Measurements from ENCODE around the gene SYNPR. TPM values are rescaled to one million over a fixed set of nuclear protein-coding genes. Genes with fewer than 3 reads are reported as not detected.

SYNPR gene
- total and polyA plus RNA-seq, 12 donors = 0.01 to 0.71 (median 0.43) TPM; not detected in 7

DNA sequence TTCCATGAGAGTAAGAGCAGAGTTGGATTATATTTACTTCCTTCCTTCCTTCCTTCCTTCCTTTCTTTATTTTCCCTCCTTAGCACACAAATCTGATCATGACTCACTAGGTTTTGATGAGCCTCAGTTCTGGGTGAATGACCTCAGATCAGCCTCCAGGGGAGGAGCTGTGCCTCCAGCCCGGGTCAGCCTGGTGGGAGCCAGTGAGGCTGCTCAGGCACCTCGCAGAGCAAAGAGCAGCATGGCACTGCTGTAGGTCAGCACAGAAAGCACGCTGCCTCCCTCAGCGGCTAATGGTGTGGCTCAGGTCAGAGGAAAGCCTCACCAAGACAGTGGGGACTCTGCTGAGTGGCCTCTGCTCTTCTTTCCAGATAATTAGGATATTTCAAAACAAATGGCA lies 108.5 kb downstream of the SYNPR start:
- Histone ChIP-seq H3K9me3 (no peaks in the 10 kb centered on the region), H3K27ac (no peak overlapping the region), H3K36me3 (no peaks in the 10 kb centered on the region), H3K4me3 (no peak overlapping the region), H3K4me1 (no peaks in the 10 kb centered on the region), H3K27me3 (peaks cover 0 to 4% (median 0%) of the 10 kb centered on the region in 7 donors)
- 56 to 67% methylated on average over 4 of the region's 4 CpGs for WGBS, 2 donors
- no peak for ATAC-seq
- TF ChIP-seq, protein P1, sequence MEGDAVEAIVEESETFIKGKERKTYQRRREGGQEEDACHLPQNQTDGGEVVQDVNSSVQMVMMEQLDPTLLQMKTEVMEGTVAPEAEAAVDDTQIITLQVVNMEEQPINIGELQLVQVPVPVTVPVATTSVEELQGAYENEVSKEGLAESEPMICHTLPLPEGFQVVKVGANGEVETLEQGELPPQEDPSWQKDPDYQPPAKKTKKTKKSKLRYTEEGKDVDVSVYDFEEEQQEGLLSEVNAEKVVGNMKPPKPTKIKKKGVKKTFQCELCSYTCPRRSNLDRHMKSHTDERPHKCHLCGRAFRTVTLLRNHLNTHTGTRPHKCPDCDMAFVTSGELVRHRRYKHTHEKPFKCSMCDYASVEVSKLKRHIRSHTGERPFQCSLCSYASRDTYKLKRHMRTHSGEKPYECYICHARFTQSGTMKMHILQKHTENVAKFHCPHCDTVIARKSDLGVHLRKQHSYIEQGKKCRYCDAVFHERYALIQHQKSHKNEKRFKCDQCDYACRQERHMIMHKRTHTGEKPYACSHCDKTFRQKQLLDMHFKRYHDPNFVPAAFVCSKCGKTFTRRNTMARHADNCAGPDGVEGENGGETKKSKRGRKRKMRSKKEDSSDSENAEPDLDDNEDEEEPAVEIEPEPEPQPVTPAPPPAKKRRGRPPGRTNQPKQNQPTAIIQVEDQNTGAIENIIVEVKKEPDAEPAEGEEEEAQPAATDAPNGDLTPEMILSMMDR (IDR thresholded peaks at IDR 0.05) = no peak
- no peak for DNase-seq
- intact Hi-C loops (cut with DNase I) = no loop called here

DNA sequence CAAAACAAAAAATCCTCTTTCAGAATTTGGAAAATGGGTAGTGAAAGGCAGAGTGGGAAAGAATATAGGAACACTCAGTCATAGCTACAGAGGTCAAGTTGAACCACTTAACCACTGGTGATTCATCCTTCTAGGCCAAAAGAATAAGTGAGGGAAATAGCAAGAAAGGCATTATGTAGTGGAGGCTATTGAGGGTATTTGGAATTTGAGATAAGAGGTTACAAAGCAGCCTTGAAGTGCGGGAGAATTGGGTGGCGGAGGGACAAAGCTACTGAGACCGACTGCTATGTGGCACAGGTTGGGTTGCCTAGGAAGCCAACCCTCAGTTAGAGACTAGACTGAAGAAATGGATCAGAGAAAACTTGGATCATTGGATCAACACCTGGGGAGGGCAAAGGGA lies 109.5 kb downstream of the SYNPR start:
- ATAC-seq (no peak), DNase-seq (no peak)
- TF ChIP-seq, protein P1 (IDR thresholded peaks at IDR 0.05) = no peak
- WGBS, 2 donors = 77 to 81% methylated on average over 3 of the region's 3 CpGs
- H3K27ac ChIP-seq = no peak overlapping the region
- no peaks in the 10 kb centered on the region for H3K36me3 ChIP-seq
- peaks cover 0 to 4% (median 0%) of the 10 kb centered on the region in 7 donors for H3K27me3 ChIP-seq
- H3K9me3 ChIP-seq = no peaks in the 10 kb centered on the region
- H3K4me3 ChIP-seq = no peak overlapping the region
- intact Hi-C loops (cut with DNase I) = no loop called here
- H3K4me1 ChIP-seq = no peaks in the 10 kb centered on the region

DNA sequence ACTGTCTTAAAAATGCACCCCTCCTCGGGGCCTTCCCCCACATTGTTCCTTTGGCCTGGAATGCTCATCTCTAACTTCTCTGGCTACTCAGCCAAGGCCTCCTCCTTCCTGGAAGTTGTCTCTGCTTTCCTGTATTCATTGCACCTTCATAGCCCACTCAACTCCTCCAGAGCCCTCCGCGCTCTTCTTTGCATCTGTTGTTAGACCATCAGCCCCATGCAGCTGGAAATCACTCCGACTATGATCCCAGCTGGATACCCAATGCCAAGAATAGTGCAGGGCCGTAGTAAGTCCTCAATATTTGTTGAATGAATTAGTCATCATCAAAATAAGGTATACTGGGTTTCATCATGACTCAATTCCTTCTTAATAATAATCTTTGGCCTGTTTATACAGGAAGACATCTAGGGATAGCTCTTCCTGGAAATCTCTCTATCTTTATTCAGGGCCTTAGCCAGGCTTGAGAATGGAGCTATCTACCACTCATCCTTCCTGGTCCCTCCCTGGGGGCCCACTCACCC lies 112.7 kb downstream of the SYNPR start:
- Histone ChIP-seq H3K36me3 (no peaks in the 10 kb centered on the region), H3K9me3 (no peaks in the 10 kb centered on the region), H3K4me1 (no peaks in the 10 kb centered on the region), H3K27ac (no peak overlapping the region), H3K27me3 (peaks cover 0 to 11% (median 0%) of the 10 kb centered on the region in 7 donors), H3K4me3 (no peak overlapping the region)
- intact Hi-C loops (cut with DNase I) = no loop called here
- TF ChIP-seq, protein P1 (IDR thresholded peaks at IDR 0.05) = no peak
- DNase-seq (no peak), ATAC-seq (no peak)
- WGBS, 2 donors = 65 to 67% methylated on average over 5 of the region's 5 CpGs

DNA sequence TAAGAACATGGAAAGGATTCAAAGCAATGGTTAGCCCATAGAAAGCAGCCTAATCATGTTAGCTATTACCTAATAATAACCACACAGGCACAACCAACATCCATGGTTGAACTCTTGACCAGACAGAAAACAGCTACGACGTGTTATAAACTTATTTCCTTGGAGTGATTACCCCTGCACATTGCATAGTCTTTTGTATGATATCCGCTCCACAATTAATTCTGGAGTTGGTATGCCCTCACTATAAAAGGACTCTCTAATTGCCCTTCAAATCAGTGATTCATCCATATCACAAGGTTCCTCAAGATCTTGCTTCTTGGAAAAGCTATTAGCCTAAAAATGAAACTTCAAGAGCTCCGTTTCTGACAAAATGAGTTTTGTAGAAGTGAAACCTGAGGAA lies 117.9 kb downstream of the SYNPR start:
- TF ChIP-seq, protein P1 (IDR thresholded peaks at IDR 0.05) = no peak
- Histone ChIP-seq H3K4me3 (no peak overlapping the region), H3K36me3 (no peaks in the 10 kb centered on the region), H3K4me1 (no peaks in the 10 kb centered on the region), H3K9me3 (no peaks in the 10 kb centered on the region), H3K27ac (no peak overlapping the region), H3K27me3 (peaks cover 0 to 9% (median 0%) of the 10 kb centered on the region in 7 donors)
- no peak for DNase-seq
- WGBS, 2 donors = 85 to 89% methylated on average over 4 of the region's 4 CpGs
- intact Hi-C loops (cut with DNase I) = no loop called here
- no peak for ATAC-seq

All from heart right ventricle (tissue), 16 donors.